Stimulated activated CD4-positive, alpha-beta T cell treated with anti-CD3 and anti-CD28 coated beads, TNF-alpha, amount 100 ng/mL, for 1 hour (primary cell): ENCODE data around the gene FRMD1.

Source experiments
- DNase-seq, 3 donors: peaks; one replicate each; pipeline ENCODE4 v3.0.0-alpha.2; 2020; ENCODE audit warnings: low read depth in 3 of 3, low spot score in 1 of 3

FRMD1 gene

DNA sequence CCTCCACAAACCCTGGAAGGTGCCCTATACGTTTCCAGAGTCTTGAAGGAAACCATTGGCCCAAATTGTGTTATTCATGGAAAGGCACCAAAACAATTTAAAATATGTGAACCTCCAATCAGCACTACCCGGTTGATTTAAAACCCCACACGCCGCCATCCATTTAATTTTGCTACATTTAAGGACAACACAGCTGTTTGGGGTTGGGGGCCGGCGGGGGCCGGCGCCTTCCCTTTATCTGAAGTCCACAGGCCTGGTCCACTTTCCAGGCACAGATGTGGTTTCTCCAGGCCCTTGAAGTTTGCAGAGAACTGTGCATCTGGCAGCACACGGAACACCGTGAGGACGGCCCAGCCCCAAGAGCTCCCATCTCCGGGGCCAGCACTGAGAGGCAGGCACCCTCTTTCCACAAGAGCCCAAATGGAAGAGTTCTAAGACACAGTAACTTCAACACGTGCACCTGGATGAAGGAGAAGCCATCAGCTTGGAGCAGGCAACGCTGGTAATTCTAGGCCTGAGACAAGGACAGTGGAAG, 16.8 kb upstream of the FRMD1 start:
- no peak for DNase-seq

DNA sequence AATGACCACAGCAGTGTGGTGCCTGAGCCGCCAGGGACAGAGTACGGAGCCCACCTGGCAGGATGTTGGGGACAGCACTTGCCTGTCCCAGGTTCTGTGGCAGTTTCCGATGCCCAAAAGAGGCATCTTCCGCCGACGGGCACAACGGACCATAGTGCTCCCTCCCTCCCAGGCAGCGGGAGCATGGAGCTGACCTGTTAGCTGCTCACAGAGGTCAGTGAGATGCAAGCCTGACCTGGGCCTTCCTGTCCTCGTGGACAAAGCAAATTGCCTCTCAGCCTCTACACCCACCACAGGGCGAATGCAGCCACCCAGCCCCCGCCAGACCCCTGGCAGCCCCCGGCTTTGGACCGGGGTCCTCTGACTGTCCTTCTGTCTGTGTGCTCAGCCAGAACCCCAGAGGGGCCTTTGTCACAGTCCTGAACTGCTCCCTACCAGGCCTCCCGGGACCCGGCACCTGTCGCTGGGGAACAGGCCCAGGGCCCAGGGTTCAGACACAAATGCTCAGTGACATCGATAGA, 16.2 kb upstream of the FRMD1 start:
- DNase-seq: no peak

DNA sequence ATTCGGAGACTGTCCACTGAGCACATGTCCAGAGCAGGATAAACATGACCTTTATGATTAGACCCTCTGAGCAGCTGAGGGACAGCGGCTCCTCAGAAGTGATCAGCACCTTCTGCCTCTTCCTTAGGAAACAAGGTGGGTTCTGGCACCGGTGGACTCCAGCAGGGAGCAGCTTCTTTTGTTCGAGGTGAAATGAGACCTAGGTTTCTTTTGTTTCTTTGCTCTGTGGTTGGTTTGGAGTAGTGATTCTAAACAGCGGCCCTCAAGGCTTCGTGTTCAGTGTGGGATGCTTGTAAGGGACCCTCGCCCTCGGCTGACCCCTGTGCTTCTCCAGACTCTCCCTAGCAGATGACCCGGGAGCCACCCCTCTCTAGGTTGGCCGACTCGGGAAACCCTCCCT, 14.6 kb upstream of the FRMD1 start:
- DNase-seq: no peak

DNA sequence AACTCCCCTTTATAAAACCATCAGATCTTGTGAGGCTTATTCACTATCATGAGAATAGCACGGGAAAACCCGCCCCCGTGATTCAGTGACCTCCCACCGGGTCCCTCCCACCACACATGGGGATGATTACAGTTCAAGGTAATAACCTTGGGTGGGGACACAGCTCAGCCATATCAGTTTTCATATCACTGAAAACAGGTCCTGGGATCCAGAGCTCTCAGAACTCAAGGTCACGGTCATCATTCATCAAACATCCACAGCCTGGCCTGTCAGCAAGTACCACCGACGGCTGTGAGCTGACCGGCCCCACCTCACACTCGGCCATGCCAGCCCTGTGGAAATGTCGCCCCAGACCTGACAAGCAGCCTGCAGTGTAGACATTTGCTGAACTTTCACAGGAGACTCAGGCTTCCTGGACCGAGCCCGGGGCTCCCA, 14.1 kb upstream of the FRMD1 start:
- no peak for DNase-seq

DNA sequence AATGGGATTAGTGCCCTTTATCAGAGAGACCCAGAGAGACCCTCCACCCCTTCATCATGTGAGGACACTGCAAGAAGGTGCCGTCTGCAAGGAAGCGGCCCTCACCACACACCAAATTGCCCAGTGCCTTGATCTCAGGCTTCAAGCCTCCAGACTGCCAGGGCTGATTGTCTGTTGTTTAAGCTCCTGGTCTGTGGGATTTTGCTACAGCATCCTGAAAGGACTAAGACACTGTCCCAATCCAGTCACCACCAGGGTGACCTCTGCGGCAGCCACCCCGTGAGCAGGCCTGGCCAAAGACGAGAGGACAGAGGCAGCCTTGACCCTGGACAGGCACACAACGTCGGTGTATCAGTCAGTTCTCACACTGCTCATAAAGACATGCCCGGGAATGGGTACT, 13.5 kb upstream of the FRMD1 start:
- DNase-seq: no peak

DNA sequence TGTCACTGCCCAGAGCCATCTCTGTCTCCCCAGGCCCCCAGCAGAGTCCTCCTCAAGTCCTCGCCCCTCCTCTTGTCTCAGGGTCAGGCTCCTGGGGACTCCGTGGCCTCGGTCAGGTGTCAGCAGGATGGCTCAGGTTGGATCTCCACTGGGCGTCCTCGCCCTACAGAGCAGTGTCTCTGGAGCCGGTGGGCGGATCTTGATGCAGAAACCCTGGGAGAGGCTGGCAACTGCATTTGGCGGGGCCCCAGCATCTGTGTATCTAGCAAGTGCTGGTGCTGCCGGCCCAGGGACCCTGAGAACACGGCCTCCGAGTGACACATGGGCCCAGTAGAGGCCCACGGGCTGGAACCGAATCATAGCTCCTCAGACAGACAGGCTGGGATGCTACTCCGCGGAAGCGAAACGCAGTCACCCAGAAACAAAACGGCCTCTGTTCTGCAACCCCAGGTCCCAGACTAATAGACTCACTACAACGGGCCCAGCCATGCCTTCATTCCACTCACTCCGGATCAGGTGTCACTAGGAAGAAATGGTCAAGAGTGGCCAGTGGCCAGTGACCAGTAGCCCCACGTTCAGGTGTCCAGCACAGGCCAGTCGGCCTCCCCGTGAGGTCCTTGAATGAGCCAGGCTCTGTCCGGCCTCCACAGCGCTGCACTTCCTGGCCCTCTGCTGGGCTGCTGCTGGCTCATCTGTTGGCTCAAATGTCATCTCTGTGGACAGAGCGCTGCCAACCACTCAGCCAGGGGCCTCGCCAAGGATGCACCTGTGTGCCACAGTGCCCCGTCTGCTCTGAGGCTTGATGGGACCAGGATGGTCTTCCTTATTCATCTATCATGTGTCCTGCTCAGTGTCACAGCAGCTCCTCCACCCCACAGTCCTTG, 12.6 kb upstream of the FRMD1 start:
- no peak for DNase-seq

DNA sequence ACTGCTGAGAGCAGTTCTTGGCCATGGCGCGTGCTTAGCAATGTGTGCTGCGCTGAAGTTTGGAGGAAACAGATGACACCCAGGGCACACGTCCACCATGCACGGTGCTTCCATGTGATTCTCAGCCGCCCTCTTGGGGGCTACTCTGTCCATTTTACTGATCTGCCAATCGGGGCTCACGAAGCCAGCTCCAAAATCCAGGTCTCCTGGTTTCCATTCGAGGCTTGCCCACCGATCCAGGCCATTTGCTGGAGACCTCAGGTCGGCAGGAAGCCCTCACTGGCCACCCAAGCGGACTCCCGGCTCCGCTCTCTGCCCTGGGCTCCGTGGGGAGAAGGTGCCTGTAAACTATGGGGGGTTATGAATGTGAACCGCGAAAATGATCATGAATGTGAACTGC, 11.7 kb upstream of the FRMD1 start:
- no peak for DNase-seq

DNA sequence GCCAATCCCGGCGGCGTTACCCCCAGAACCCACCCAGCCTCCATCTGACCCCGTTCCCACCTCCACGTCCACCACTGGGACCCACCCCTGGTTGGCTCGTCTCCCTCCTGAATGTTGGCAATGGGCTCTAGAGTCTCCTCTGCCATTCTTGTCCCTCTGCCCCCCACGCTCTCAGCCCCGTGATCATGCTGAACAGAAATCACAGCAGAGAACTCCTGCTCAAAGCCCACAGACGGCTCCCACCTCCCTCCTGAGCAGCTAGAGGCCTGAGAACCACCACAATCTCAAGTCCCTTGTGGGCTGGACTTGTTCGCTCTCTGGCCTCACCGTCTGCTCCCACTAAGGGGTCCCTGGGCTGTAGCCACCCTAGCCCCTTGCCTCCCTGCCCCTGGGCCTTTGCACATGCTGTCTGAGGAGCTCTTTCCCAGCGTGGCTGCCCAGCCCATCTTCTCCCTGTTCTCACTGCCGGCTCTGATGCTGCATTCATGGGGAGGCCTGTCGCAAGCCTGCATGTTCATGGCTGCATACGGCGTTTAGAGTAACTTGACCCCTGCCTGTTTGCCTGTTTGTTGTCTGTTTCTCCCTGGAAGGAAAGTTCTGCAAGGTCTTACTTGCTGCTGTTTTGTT, 11.2 kb upstream of the FRMD1 start:
- no peak for DNase-seq

DNA sequence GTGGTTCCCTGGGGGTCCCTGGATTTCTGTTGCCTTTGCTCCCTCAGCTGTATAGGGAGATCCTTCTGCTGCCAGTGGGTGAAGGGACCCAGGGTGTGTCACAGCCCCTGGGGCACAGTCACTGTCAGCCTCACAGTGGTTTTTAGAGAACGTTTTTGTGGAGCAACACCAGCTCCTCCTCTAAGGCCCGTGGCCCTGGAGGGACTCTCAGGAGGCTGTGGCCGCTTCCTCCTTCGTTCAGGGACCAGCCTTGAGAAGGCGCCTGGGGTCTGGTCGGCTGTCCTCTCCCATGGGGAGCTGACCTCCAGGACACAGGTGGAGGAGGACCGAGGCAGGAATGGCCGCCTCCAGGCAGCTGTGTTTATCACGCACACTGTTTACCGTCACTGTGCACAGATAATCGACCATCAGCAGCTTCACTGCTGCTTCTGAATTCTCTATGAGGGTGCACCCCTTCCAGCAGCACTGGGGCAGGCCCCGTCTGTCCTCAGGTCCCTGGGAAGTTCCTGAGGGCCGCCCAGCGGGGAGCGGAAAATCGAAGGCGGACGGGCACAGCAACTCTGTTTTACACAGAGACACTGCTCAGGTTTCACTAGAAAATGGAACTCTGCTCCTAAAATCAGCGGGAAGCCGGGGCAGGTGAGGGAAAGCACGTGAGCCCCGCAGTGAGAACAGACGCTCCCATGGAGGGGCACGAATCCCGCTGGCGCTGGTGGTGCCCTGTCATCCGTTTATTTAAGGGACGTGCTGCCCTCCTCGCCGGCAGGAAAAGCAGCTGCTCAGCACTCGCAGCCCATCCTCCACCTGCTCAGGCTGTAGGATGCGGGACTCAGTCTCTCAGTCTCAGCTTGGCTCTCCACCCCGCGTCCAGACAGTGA, 10.4 kb upstream of the FRMD1 start:
- DNase-seq: no peak

DNA sequence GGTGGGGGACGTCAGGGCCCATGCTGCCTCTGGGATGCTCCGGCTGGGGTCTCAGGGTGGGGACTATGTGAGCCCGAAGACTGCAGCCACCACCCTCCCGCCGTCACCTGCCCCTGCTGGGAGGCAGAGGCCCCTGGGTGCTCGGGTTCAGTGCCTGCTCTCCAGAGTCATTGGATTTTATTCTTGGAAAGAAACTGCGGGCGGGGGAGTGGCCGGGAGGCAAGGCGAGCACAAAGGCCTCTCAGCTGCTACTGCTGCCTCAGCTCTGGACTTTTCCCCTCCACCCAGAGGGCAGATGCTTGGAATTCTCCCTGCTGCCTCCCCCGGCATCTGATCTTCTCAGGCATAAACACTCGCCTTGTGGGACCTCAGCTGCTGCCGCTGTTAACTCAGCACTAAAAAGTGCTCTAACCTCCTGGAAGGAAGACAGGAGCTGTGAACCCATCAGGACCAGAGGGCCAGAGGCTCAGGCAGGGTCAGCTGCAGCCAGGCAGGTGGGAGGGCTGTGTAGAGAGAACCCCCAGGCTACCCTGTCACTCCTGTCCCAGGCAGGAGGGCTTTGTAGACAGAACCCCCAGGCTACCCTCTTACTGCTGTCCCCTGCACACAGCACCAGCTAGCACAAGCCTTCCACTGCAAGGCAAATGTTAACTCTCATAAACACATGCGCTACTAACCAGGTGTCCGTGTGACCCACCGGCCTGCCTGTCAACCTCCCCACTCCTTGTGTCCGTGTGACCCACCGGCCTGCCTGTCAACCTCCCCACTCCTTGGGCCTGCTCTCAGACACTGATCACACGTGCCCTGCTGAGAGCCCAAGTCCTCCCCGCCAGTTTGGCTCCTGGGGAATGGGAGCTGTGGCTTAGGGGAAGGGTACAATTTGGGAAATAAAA, 9.4 kb upstream of the FRMD1 start:
- DNase-seq: no peak

DNA sequence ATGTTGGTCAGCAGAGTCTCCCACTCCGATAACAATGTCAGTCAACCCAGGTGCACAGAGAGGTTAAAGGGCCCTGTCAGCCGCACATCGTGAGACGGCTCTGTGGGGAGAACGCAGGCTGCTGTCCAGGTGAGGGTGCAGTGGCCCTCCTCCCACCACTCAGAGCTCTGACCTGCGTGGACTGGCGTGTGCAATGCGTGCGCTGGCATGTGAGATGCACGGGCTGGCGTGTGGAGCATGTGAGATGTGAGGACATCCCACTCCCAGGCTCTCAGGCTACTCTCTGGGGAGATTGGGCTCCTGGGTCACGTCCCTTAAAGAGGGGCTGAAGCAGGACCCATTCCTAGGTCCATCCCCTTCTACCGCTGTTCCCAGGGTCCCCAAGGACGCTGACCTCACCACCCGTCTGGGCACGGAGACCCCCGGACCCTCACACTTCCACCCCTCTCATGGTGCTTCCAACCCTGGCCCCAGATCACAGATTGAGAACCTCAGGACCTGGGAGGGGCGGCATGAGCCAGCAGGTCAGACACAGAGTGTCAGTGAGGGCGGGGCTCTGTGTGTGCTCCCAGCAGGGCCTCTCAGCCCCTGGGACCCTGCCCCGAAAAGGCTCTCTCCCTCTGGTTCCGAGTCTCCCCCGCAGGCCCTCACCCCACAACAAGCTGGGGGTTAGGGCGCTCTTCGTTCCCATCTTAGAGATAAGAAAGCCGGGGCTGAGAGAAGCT, 8.6 kb upstream of the FRMD1 start:
- DNase-seq: no peak

DNA sequence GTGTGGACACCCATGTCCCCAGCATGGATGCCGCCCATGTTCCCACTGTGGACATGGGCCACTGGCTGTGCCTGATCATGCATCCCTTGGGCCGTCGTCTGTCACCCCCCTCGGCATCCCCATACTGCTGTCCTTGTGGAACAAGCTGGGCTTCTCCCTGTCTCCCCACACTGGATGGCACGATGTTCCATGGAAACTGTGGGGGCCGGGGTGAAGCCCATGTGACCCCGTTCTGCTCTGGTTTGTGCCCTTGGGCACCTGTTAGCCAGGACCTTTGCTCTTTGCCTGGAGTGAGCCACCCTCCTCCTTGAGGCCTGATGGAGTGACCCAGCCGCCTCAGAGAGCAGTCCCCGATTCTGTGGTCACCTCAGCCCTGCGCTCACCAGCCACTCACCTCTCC, 7.6 kb upstream of the FRMD1 start:
- no peak for DNase-seq

DNA sequence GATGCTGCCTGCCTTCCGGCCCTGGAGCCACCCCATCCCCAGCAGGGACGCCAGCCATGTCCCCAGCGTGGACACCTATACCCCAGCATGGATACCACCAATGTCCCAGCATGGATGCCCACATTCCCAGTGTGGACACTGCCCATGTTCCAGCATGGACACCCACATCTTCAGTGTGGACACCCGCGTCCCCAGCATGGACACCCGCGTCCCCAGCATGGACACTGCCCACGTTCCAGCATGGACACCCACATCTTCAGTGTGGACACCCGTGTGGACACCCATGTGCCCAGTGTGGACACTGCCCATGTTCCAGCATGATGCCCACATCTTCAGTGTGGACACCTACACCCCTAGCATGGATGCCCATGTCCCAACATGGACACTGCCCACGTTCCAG, 7.1 kb upstream of the FRMD1 start:
- DNase-seq: no peak

DNA sequence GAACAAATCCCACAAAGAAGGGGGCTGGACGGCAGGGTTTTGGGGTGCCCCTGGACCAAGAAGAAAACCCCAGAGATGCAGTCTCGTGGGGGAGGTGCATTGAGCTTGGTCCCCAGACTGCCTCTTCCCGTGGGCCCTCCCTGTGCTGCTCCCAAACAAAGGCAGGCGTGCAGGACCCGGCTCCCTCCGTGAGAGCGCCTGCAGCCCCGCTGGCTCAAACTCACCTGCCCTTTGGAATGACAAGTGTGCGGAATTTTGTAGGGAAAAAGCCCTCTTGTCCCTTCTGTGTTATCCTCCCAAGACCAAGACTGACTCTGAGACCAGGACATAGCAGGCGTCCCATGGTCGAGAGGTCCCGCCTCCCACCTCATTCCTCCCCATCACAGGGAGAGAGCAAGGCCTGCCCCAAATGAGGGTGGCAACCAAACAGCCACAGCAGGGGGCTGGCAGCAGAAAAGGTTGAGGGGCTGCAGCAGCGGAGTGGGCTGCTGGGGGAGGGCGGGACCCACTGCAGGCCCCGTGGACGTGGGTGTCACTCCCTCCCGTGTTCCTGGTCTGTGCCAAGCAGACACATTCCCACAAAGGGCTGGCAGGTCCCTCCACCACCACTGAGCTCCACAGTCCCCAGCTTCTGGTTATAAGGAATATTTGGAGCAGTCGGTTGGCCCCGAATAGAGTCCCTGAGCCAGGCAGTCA, 5.6 kb upstream of the FRMD1 start:
- DNase-seq: no peak

DNA sequence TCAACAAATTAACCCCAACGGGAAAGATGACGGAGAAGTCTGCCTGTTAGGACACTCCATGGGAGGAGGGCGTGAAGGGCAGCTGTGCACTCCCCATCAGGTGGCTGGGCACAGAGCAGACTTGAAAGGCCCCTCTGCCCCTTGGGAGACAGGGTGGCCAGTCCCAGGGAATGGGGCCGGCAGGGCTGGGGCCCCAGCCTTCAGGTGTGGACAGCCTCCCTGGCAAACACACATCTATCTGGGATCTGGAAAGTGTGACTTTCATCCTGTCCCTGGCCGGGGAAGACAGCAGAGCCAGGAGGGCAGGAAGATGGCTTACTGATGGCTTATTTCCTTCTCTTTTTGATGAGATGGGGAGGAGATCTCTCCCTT, 4.5 kb upstream of the FRMD1 start:
- DNase-seq: no peak

DNA sequence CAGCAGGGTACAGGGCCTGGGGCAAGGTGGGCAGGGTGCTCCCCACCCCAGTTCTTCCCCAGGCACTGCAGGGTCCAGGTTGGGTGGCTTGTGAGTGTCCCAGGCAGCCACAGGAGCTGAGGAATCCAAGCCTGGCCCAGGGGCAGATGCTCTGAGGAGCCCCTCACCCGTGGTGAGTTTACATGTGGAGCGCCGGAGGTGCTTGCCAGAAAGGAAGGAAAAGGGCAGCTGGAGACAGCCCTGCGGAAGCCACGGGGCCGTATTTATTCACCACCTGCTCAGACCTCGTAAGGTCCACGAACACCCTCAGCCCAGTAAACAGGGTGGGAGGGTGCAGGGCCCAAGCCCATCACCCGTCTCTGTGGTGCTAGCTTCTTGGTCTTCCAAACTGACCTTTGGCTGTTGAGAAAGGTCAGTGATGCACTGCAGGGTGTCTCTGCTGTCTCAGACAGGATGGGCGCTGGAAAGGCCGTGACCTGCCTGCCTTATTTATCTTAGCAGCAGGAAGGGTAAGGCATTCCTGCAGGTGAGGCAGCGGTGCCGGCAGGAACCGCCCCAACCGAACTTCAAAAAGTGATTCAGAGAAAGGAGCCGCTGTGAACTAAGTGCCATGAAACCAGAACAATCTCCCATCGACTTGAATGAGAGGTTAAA, 4.0 kb upstream of the FRMD1 start:
- DNase-seq: no peak

DNA sequence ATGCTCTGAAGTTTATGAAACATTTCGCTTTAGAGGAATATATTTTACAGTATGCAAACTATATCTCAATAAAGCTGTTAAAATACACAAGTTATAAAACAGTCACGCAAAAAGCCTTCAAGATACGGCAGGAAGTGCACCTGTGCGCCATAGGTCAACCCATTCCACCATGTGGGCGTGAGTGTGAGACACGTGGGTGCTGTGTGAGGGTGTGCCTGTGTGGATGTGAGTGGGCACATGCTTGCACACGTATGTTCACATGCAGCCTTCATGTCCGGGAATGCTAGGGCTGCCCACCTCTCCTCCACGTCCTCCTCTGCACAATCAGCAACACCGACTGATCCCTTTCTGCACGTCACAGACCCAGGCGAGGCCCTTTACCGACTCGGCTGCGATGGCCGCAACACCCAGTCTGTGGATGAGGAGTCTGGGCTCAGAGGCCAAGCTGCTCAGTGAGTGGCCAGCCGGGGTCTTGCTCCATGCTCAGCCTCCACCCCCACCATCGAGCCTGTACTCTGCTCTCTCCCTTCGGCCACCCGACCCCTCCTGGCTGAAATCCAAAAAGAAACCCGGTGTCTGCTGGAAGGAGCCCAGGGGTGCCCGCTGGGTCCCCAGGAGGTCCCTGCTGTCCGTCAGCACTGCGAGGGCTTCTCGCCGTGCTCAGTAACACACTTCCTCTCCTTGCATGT, 3.0 kb upstream of the FRMD1 start:
- DNase-seq: no peak
